H9 (cell line): ENCODE measurements around the gene CASP10. TPM values are rescaled to one million over a fixed set of nuclear protein-coding genes. Genes with fewer than 3 reads are reported as not detected.

Experiments used
- DNase-seq: peaks from one replicate; pipeline ENCODE4 v3.0.0-alpha.2; 2017
- H2AFZ ChIP-seq: one replicate; pipeline ENCODE4 v1.6.1; 2013; ENCODE audit warnings: mild to moderate bottlenecking, low read length, control low read depth, moderate library complexity
- H2AK5ac ChIP-seq: 2 replicates; pipeline ENCODE4 v1.6.1; 2013; ENCODE audit warnings: low read length, control low read depth, mixed read lengths; ENCODE audit not compliant: insufficient read length
- H2BK120ac ChIP-seq: one replicate; pipeline ENCODE4 v1.6.1; 2013; ENCODE audit warnings: low read depth, mild to moderate bottlenecking, low read length, control low read depth, inconsistent platforms; ENCODE audit not compliant: poor library complexity, severe bottlenecking
- H2BK12ac ChIP-seq: 2 replicates; pipeline ENCODE4 v1.6.1; 2013; ENCODE audit warnings: low read length, control low read depth, mixed read lengths, low read depth; ENCODE audit not compliant: insufficient read length
- H2BK15ac ChIP-seq: 2 replicates; pipeline ENCODE4 v1.6.1; 2013; ENCODE audit warnings: low read depth, low read length, control low read depth
- H2BK20ac ChIP-seq: one replicate; pipeline ENCODE4 v1.6.1; 2013; ENCODE audit warnings: low read depth, mild to moderate bottlenecking, low read length, control low read depth, inconsistent platforms; ENCODE audit not compliant: poor library complexity, severe bottlenecking
- H2BK5ac ChIP-seq: 2 replicates; pipeline ENCODE4 v1.6.1; 2013; ENCODE audit warnings: low read length, control low read depth, mixed read lengths; ENCODE audit not compliant: insufficient read length
- H3K14ac ChIP-seq: 2 replicates; pipeline ENCODE4 v1.6.1; 2013; ENCODE audit warnings: low read length, control low read depth; ENCODE audit not compliant: insufficient read depth
- H3K18ac ChIP-seq: 2 replicates; pipeline ENCODE4 v1.6.1; 2013; ENCODE audit warnings: low read depth, mild to moderate bottlenecking, mixed read lengths, low read length, control low read depth; ENCODE audit not compliant: insufficient read length
- H3K23ac ChIP-seq: 2 replicates; pipeline ENCODE4 v1.6.1; 2013; ENCODE audit warnings: low read length, control low read depth, mixed read lengths, low read depth; ENCODE audit not compliant: insufficient read length
- H3K23me2 ChIP-seq: 2 replicates; pipeline ENCODE4 v1.6.1; 2013; ENCODE audit warnings: low read depth, mild to moderate bottlenecking, mixed read lengths, low read length, control low read depth; ENCODE audit not compliant: insufficient read length, poor library complexity, severe bottlenecking
- H3K27ac ChIP-seq: 2 replicates; pipeline ENCODE4 v1.5.1; 2013; ENCODE audit warnings: low read length, control low read depth, mixed read lengths, low read depth; ENCODE audit not compliant: insufficient read length
- H3K27me3 ChIP-seq: 2 replicates; pipeline ENCODE4 v1.6.1; 2013; ENCODE audit warnings: low read length, control low read depth, inconsistent platforms; ENCODE audit not compliant: insufficient read depth
- H3K4ac ChIP-seq: 2 replicates; pipeline ENCODE4 v1.6.1; 2013; ENCODE audit warnings: low read depth, mild to moderate bottlenecking, control low read depth, inconsistent platforms, low read length, moderate library complexity
- H3K4me1 ChIP-seq: 2 replicates; pipeline ENCODE4 v1.6.1; 2013; ENCODE audit warnings: low read length, control low read depth, inconsistent platforms; ENCODE audit not compliant: insufficient read depth
- H3K4me2 ChIP-seq: 2 replicates; pipeline ENCODE4 v1.6.1; 2013; ENCODE audit warnings: low read length, control low read depth, mixed read lengths; ENCODE audit not compliant: insufficient read length, insufficient read depth
- H3K56ac ChIP-seq: 2 replicates; pipeline ENCODE4 v1.6.1; 2013; ENCODE audit warnings: low read depth, mild to moderate bottlenecking, mixed read lengths, low read length, control low read depth; ENCODE audit not compliant: insufficient read length
- H3K79me1 ChIP-seq: 2 replicates; pipeline ENCODE4 v1.6.1; 2013; ENCODE audit warnings: low read depth, mild to moderate bottlenecking, moderate library complexity, low read length, control low read depth, inconsistent platforms; ENCODE audit not compliant: insufficient read depth, poor library complexity, severe bottlenecking
- H3K79me2 ChIP-seq: 2 replicates; pipeline ENCODE4 v1.6.1; 2013; ENCODE audit warnings: low read length, control low read depth, inconsistent platforms; ENCODE audit not compliant: insufficient read depth
- H3K9ac ChIP-seq: 2 replicates; pipeline ENCODE4 v1.6.1; 2013; ENCODE audit warnings: low read length, control low read depth, mixed read lengths; ENCODE audit not compliant: insufficient read length; ENCODE audit errors: extremely low read depth
- H3K9me3 ChIP-seq: one replicate; pipeline ENCODE4 v1.6.1; 2013; ENCODE audit warnings: low read depth, low read length, inconsistent platforms; ENCODE audit not compliant: control insufficient read depth
- H3T11ph ChIP-seq: one replicate; pipeline ENCODE4 v1.6.1; 2013; ENCODE audit warnings: mild to moderate bottlenecking, low read length, control low read depth, inconsistent platforms
- H4K20me1 ChIP-seq: one replicate; pipeline ENCODE4 v1.6.1; 2013; ENCODE audit not compliant: control insufficient read depth, insufficient read length, insufficient read depth
- H4K5ac ChIP-seq: 2 replicates; pipeline ENCODE4 v1.6.1; 2013; ENCODE audit warnings: low read depth, mild to moderate bottlenecking, mixed read lengths, low read length, control low read depth; ENCODE audit not compliant: insufficient read length
- H4K8ac ChIP-seq: replicated peaks from 2 replicates; pipeline ENCODE4 v1.6.1; 2013; ENCODE audit warnings: low read length, control low read depth, mixed read lengths, low read depth; ENCODE audit not compliant: insufficient read length
- H4K91ac ChIP-seq: 2 replicates; pipeline ENCODE4 v1.6.1; 2013; ENCODE audit warnings: low read depth, mild to moderate bottlenecking, moderate library complexity, mixed read lengths, low read length, control low read depth; ENCODE audit not compliant: insufficient read length
- H3K27ac Mint-ChIP-seq, 3 experiments: 2 replicates in 2 of 3; 3 replicates in 1 of 3; pipeline ENCODE4 v1.8.0; 2020 to 2021; ENCODE audit warnings: mixed read lengths in 3 of 3, mild to moderate bottlenecking in 1 of 3, moderate library complexity in 1 of 3
- H3K27me3 Mint-ChIP-seq: 2 replicates; pipeline ENCODE4 v1.8.0; 2021; ENCODE audit warnings: low read depth, mild to moderate bottlenecking, moderate library complexity, mixed read lengths
- H3K36me3 Mint-ChIP-seq, 3 experiments: 2 replicates in 2 of 3; 3 replicates in 1 of 3; pipeline ENCODE4 v1.8.0; 2020 to 2021; ENCODE audit warnings: low read depth in 3 of 3, mixed read lengths in 3 of 3; ENCODE audit not compliant: insufficient read depth in 1 of 3
- H3K4me1 Mint-ChIP-seq, 2 experiments: 2 replicates each; pipeline ENCODE4 v1.8.0; 2020; ENCODE audit warnings: mixed read lengths in 2 of 2
- H3K4me3 Mint-ChIP-seq, 2 experiments: 2 replicates in 1 of 2; 3 replicates in 1 of 2; pipeline ENCODE4 v1.8.0; 2020 to 2021; ENCODE audit warnings: mild to moderate bottlenecking in 2 of 2, mixed read lengths in 2 of 2, moderate library complexity in 1 of 2
- H3K9me3 Mint-ChIP-seq, 2 experiments: 2 replicates in 1 of 2; 3 replicates in 1 of 2; pipeline ENCODE4 v1.8.0; 2020; ENCODE audit warnings: mild to moderate bottlenecking in 2 of 2, mixed read lengths in 2 of 2, moderate library complexity in 1 of 2
- CTCF ChIP-seq: fragments of 200-600 bp; sonication (generic); conservative IDR thresholded peaks from 3 replicates; pipeline ENCODE4 v1.8.0; 2021; ENCODE audit warnings: antibody characterized with exemption, mild to moderate bottlenecking
- WGBS: extraction: QIAGEN DNeasy Blood & Tissue Kit; methylation state at CpG from one replicate; pipeline ENCODE4 v1.1.7; 2013; ENCODE audit warnings: missing lambda C conversion rate, low lambda C conversion rate, mixed read lengths; ENCODE audit not compliant: insufficient read length; ENCODE audit errors: extremely low coverage; 5-methylcytosine and 5-hydroxymethylcytosine counted together
- total RNA-seq: library from RNA; stranded (reverse); gene quantifications from 2 replicates; pipeline ENCODE4 v1.2.1, GENCODE V29; 2021

Gene CASP10
- total RNA-seq, 1 experiment from 2014 or later, result 2.7 TPM

GRCh38 chr2:201266629-201267028 lies 83.7 kb downstream of the CASP10 start:
- Mint-ChIP-seq H3K36me3 (no peaks in the 10 kb centered on the region), H3K4me1 (peaks cover 0 to 8% of the 10 kb centered on the region in 2 experiments; a peak in 2 of 4 replicates), H3K27ac (no peak overlapping the region; a peak in 2 of 7 replicates), H3K27me3 (no peaks in the 10 kb centered on the region), H3K4me3 (no peak overlapping the region), H3K9me3 (no peaks in the 10 kb centered on the region)
- Histone ChIP-seq H3K9me3 (no peaks in the 10 kb centered on the region), H2BK20ac (no peak overlapping the region), H3K4ac (no peak overlapping the region), H3K27me3 (no peaks in the 10 kb centered on the region), H3K27ac (no peak overlapping the region), H2AK5ac (no peak overlapping the region), H3K14ac (no peak overlapping the region), H2BK15ac (no peak overlapping the region), H3K23me2 (no peaks in the 10 kb centered on the region), H4K8ac (no peak overlapping the region), H4K91ac (no peak overlapping the region), H4K5ac (no peak overlapping the region), H3K79me1 (no peaks in the 10 kb centered on the region), H3K18ac (no peak overlapping the region), H2AFZ (no peak overlapping the region), H3K9ac (no peak overlapping the region), H3K23ac (no peak overlapping the region), H3K56ac (no peak overlapping the region), H2BK120ac (no peak overlapping the region), H3T11ph (no peak overlapping the region), H3K79me2 (no peaks in the 10 kb centered on the region), H3K4me2 (no peak overlapping the region), H2BK12ac (no peak overlapping the region), H3K4me1 (no peaks in the 10 kb centered on the region), H4K20me1 (no peaks in the 10 kb centered on the region), H2BK5ac (no peak overlapping the region)
- no peak for DNase-seq
- WGBS, result no CpG with 5 or more reads among the region's 2 CpGs
- no peak for TF ChIP-seq CTCF
